ENCODE results near the gene PLOD3. TPM values are rescaled to one million over a fixed set of nuclear protein-coding genes. Genes with fewer than 3 reads are reported as not detected.

Gene PLOD3
- total RNA-seq, 1 donor = 90.2 TPM

GRCh38 chr7:101169110-101169837, 48.1 kb downstream of the PLOD3 start:
- no peak overlapping the region for H3K4me3 ChIP-seq (ENCODE audit: low read depth, low read length)
- TF ChIP-seq CTCF (IDR thresholded peaks at IDR 0.05; ENCODE audit: insufficient read depth, low read depth, low read length) = no peak
- DNase-seq (ENCODE audit: low read depth) = no peak

GRCh38 chr7:101168412-101169049, 48.9 kb downstream of the PLOD3 start:
- TF ChIP-seq CTCF (IDR thresholded peaks at IDR 0.05; ENCODE audit: insufficient read depth, low read depth, low read length) = no peak
- DNase-seq (ENCODE audit: low read depth) = no peak
- H3K4me3 ChIP-seq (ENCODE audit: low read depth, low read length) = no peak overlapping the region

GRCh38 chr7:101167645-101168411, 49.6 kb downstream of the PLOD3 start:
- no peak for TF ChIP-seq CTCF (IDR thresholded peaks at IDR 0.05; ENCODE audit: insufficient read depth, low read depth, low read length)
- H3K4me3 ChIP-seq (ENCODE audit: low read depth, low read length) = no peak overlapping the region
- no peak for DNase-seq (ENCODE audit: low read depth)

GRCh38 chr7:101166909-101167644, 50.3 kb downstream of the PLOD3 start:
- H3K4me3 ChIP-seq (ENCODE audit: low read depth, low read length) = no peak overlapping the region
- no peak for DNase-seq (ENCODE audit: low read depth)
- no peak for TF ChIP-seq CTCF (IDR thresholded peaks at IDR 0.05; ENCODE audit: insufficient read depth, low read depth, low read length)

- DNase-seq (ENCODE audit: low read depth) = no peak
- H3K4me3 ChIP-seq (ENCODE audit: low read depth, low read length) = no peak overlapping the region
- no peak for TF ChIP-seq CTCF (IDR thresholded peaks at IDR 0.05; ENCODE audit: insufficient read depth, low read depth, low read length)
Measured at GRCh38 chr7:101166648-101166908, 50.8 kb downstream of the PLOD3 start.

GRCh38 chr7:101165958-101166647, 51.3 kb downstream of the PLOD3 start:
- DNase-seq (ENCODE audit: low read depth) = no peak
- TF ChIP-seq CTCF (IDR thresholded peaks at IDR 0.05; ENCODE audit: insufficient read depth, low read depth, low read length) = no peak
- H3K4me3 ChIP-seq (ENCODE audit: low read depth, low read length) = peak overlapping the region; percentile 47

All from fibroblast of villous mesenchyme (primary cell).